A673 (cell line): Measurements from ENCODE around the gene SLCO2A1.

Experiments
- EZH2 ChIP-seq: fragments of 200-600 bp; sonication (generic); IDR thresholded peaks from 2 replicates; pipeline ENCODE4 v1.6.1; 2017; ENCODE audit warnings: borderline replicate concordance, low read depth, mild to moderate bottlenecking, mixed read lengths, antibody characterized with exemption, low read length; ENCODE audit not compliant: poor library complexity, severe bottlenecking
- TF ChIP-seq, protein P1 (sequence below): fragments of 300-800, 200-600 bp; sonication (generic); conservative IDR thresholded peaks from 2 replicates; pipeline ENCODE4 v1.5.1; 2017; ENCODE audit warnings: low read depth, mild to moderate bottlenecking, antibody characterized with exemption, low read length, moderate library complexity, mixed read lengths

DNA sequence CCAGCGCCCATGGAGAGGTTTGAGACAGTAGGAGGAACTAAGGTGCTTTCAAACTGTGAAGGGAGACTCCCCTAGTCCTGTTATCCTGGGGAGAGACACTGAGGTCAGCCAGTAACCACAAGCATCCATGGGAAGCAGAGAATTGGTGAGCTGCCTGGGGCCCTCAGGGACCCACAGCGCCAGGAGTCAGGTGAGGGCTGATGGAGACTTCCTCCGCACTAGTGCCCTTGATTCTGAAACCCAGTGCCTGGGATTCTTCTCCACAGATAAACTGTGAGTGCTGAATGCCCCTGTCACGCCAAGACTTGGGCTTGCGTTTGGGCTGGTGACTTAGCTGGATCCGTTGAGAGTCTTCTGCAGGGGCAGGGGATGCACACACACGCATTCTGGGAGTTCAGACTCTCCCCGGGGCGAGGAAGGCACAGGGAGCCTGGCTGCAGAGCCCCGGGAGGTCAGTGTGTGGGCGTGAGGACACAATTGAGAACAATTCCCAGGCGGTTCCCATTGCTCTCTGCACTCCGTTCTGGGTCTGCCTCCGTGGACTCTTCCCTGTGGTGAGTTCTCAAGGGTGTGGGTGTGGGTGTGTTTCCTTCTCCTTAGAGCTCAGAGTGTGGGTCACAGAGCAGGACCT lies 37.9 kb upstream of the SLCO2A1 start:
- TF ChIP-seq, protein P1, sequence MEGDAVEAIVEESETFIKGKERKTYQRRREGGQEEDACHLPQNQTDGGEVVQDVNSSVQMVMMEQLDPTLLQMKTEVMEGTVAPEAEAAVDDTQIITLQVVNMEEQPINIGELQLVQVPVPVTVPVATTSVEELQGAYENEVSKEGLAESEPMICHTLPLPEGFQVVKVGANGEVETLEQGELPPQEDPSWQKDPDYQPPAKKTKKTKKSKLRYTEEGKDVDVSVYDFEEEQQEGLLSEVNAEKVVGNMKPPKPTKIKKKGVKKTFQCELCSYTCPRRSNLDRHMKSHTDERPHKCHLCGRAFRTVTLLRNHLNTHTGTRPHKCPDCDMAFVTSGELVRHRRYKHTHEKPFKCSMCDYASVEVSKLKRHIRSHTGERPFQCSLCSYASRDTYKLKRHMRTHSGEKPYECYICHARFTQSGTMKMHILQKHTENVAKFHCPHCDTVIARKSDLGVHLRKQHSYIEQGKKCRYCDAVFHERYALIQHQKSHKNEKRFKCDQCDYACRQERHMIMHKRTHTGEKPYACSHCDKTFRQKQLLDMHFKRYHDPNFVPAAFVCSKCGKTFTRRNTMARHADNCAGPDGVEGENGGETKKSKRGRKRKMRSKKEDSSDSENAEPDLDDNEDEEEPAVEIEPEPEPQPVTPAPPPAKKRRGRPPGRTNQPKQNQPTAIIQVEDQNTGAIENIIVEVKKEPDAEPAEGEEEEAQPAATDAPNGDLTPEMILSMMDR: no peak
- TF ChIP-seq EZH2: no peak
